EH (cell line): ENCODE results near the gene PFKL.
"Not testable (repeated sequence)": the region's sequence is repeated elsewhere in the genome, so short reads cannot be mapped to it uniquely, and the experiment has no call there.

Source experiments
- DNase-seq: peaks from one replicate; pipeline ENCODE4 v3.0.0-alpha.2; 2015; ENCODE audit warnings: low read depth

PFKL gene

GRCh38 chr21:44294391-44295162, 5.3 kb upstream of the PFKL start:
- DNase-seq, result peak; percentile 72

GRCh38 chr21:44295163-44295573, 4.7 kb upstream of the PFKL start:
- no peak for DNase-seq

- DNase-seq, result no peak
Measured at GRCh38 chr21:44295646-44296045, 4.2 kb upstream of the PFKL start.

GRCh38 chr21:44296103-44296519, 3.7 kb upstream of the PFKL start:
- no peak for DNase-seq

GRCh38 chr21:44296916-44297315, 2.9 kb upstream of the PFKL start:
- no peak for DNase-seq

GRCh38 chr21:44297525-44298290, 2.1 kb upstream of the PFKL start:
- DNase-seq, result peak; percentile 84

- peak; percentile 36 for DNase-seq
Measured at GRCh38 chr21:44298301-44298700, 1.6 kb upstream of the PFKL start.

GRCh38 chr21:44299085-44299457, 782 bp upstream of the PFKL start:
- no peak for DNase-seq

- DNase-seq, result peak; percentile 69
Measured at GRCh38 chr21:44300262-44300959, 558 bp downstream of the PFKL start.

GRCh38 chr21:44301141-44301540, 1.3 kb downstream of the PFKL start:
- no peak for DNase-seq

- no peak for DNase-seq
Measured at GRCh38 chr21:44301961-44302406, 2.1 kb downstream of the PFKL start.

- DNase-seq, result not testable (repeated sequence)
Measured at GRCh38 chr21:44302573-44303401, 2.9 kb downstream of the PFKL start.

- DNase-seq, result no peak
Measured at GRCh38 chr21:44303490-44303981, 3.7 kb downstream of the PFKL start.

- no peak for DNase-seq
Measured at GRCh38 chr21:44304011-44304616, 4.3 kb downstream of the PFKL start.

GRCh38 chr21:44304877-44305293, 5.0 kb downstream of the PFKL start:
- DNase-seq, result peak; percentile 54

GRCh38 chr21:44305691-44306090, 5.8 kb downstream of the PFKL start:
- no peak for DNase-seq

GRCh38 chr21:44306936-44307704, 7.3 kb downstream of the PFKL start:
- no peak for DNase-seq

- no peak for DNase-seq
Measured at GRCh38 chr21:44310628-44311507, 11.0 kb downstream of the PFKL start.

- DNase-seq, result no peak
Measured at GRCh38 chr21:44312089-44312488, 12.2 kb downstream of the PFKL start.
